GM19438 (cell line): ENCODE results near the gene TXNRD2.
"Not testable (repeated sequence)": the region's sequence is repeated elsewhere in the genome, so short reads cannot be mapped to it uniquely, and the experiment has no call there.

Experiments used
- ATAC-seq: cut with Tn5 transposase; IDR thresholded peaks from one replicate; pipeline ENCODE4 v1.9.1; 2021; ENCODE audit warnings: low read depth; ENCODE audit not compliant: unreplicated experiment

TXNRD2 gene

DNA sequence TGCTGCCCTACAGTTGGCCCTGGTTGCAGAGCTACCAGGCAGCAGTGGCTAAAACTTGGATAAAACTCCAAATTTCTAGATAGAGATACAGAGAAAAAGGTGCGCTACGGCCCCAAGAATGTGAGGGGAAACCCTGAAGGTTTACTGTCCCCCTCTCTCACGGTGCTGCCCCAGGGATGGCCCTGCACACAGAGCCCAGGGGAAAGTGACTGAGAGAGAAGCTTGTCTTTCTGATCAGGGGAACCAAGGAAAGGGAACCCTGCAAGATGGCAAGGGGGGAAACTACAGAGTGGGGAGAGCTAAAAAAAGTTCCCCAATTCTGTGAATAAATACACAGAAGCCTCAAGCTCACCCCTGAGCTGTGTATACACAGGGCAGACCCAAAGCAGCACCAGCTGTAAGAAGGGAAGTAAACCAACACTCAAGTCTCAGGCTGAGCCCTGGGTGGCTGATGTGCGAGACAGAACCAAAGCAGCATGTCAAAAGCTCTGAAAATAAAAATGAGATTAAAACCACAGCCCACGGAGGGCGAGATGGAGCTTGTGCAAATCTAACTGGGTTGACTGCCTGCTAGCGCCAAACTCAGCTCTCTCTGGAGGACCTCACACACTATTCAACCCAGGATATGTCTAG is 109.0 kb downstream of the TXNRD2 start:
- ATAC-seq: no peak

DNA sequence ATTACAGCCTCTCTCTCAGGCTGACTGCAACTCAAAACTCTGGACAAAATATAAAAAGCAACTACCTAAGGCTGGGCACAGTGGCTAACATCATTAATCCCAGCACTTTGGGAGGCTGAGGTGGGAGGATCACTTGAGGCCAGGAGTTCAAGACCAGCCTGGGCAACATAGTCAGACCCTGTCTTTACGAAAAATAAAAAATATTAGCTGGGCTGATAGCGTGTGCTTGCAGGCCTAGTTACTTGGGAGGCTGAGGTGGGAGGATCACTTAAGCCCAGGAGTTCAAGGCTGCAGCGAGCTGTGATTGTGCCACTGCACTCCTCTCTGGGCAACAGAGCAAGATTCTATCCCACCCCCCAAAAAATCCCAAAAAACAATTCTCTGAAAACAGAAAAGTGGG is 109.6 kb downstream of the TXNRD2 start:
- not testable (repeated sequence) for ATAC-seq

DNA sequence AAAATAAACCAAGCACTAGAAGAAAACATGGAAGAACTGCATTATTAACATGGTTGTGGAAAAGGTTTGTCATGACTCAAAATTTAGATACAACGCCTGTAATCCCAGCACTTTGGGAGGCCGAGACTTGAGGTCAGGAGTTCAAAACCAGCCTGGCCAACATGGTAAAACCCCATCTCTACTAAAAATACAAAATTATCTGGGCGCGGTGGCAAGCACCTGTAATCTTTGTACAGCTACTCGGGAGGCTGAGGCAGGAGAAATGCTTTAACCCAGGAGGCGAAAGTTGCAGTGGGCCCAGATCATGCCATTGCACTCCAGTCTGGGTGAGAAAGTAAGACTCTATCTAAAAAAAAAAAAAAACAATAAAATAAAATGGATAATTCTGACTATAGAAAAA is 110.6 kb downstream of the TXNRD2 start:
- ATAC-seq: no peak

GRCh38 chr22:19828035-19828401 is 113.6 kb downstream of the TXNRD2 start:
- ATAC-seq: no peak

- ATAC-seq: no peak
Observed at GRCh38 chr22:19827341-19828034, 114.1 kb downstream of the TXNRD2 start.

- ATAC-seq: no peak
Observed at GRCh38 chr22:19826619-19826950, 115.0 kb downstream of the TXNRD2 start.

DNA sequence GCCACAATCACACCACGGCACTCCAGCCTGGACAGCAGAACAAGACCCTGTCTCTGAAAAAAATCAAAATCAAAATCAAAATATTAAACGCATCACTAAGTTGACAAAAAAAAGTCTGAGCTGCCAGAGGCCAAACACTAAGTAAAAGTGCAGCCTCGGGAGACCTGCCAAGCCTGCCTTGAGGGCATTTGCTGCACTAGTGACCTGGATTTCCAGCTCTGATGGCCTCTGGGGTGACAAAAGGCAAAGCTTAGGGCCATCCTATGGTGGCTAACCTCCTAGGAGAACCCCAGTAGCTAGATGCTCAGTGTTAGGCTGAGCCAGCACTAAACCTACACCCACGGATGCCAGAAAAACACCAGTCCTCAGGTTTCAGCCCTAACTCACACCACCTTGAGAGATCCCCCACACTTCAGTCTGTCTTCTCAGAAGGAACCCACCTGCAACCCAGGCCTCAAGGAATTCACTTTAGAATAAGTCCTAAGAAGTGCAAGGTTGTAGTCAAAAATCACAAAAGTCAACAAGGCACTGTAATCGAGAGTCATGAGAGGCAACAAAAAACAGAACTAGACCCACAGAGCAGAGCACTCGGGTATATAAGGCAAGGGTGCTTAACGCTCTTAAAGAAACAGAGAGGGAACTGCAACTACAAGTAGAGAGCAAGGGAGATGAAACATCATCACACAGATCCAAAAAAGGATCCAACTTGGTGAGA is 115.6 kb downstream of the TXNRD2 start:
- ATAC-seq: no peak
